GM18517 (cell line): ENCODE results near the gene SRP14.
A peak's percentile ranks its signal among the peaks of the same experiment; 100 is the strongest.

Source experiments
- ATAC-seq: cut with Tn5 transposase; IDR thresholded peaks from one replicate; pipeline ENCODE4 v1.9.1; 2021; ENCODE audit warnings: mild to moderate bottlenecking, moderate library complexity; ENCODE audit not compliant: unreplicated experiment

Gene SRP14

GRCh38 chr15:40069178-40070165, 30.5 kb upstream of the SRP14 start:
- ATAC-seq: peak; percentile 48

GRCh38 chr15:40067921-40068624, 29.1 kb upstream of the SRP14 start:
- ATAC-seq: no peak

GRCh38 chr15:40066589-40066988, 27.6 kb upstream of the SRP14 start:
- ATAC-seq: no peak

GRCh38 chr15:40065166-40065565, 26.2 kb upstream of the SRP14 start:
- ATAC-seq: no peak

- ATAC-seq: peak; percentile 62
Observed at GRCh38 chr15:40064231-40064894, 25.4 kb upstream of the SRP14 start.

GRCh38 chr15:40063563-40064011, 24.6 kb upstream of the SRP14 start:
- no peak for ATAC-seq

GRCh38 chr15:40062816-40063562, 24.0 kb upstream of the SRP14 start:
- no peak for ATAC-seq

- ATAC-seq: peak; percentile 54
Observed at GRCh38 chr15:40061212-40061901, 22.4 kb upstream of the SRP14 start.

- no peak for ATAC-seq
Observed at GRCh38 chr15:40060236-40060961, 21.4 kb upstream of the SRP14 start.

GRCh38 chr15:40059821-40060220, 20.8 kb upstream of the SRP14 start:
- no peak for ATAC-seq

GRCh38 chr15:40058476-40059140, 19.6 kb upstream of the SRP14 start:
- ATAC-seq: no peak

- no peak for ATAC-seq
Observed at GRCh38 chr15:40055576-40056293, 16.8 kb upstream of the SRP14 start.

- peak; percentile 53 for ATAC-seq
Observed at GRCh38 chr15:40054855-40055575, 16.0 kb upstream of the SRP14 start.

- ATAC-seq: peak; percentile 42
Observed at GRCh38 chr15:40054605-40054854, 15.5 kb upstream of the SRP14 start.

GRCh38 chr15:40053831-40054604, 15.0 kb upstream of the SRP14 start:
- ATAC-seq: peak; percentile 15

GRCh38 chr15:40053079-40053830, 14.3 kb upstream of the SRP14 start:
- no peak for ATAC-seq
